GM12878 (cell line): ENCODE measurements around the gene KDELR1. TPM values are rescaled to one million over a fixed set of nuclear protein-coding genes. Genes with fewer than 3 reads are reported as not detected.
A peak's percentile ranks its signal among the peaks of the same experiment; 100 is the strongest.

Source experiments
- ATAC-seq: fragments of 200-7000 bp; cut with Tn5 transposase; 3 replicates; pipeline ENCODE4 v1.9.1; 2020; ENCODE audit warnings: mild to moderate bottlenecking, moderate library complexity
- BruUV-seq: library from RNA; stranded (reverse); fragments of 400-500 nt; replicated peaks from 2 replicates; lab custom pipeline; 2021; lab: Mats Ljungman, UMichigan
- CTCF ChIA-PET: fragments of 300-600 bp; sonication (Branson Sonifier 250); formaldehyde crosslinking; extraction: SDS; loops from one replicate; lab custom pipeline; 2021; ENCODE audit warnings: inconsistent platforms; lab: Yijun Ruan, JAX
- POLR2A ChIA-PET: fragments of 350-600 bp; formaldehyde crosslinking; extraction: SDS; loops from one replicate; lab custom pipeline; 2021; ENCODE audit warnings: inconsistent platforms; lab: Charles Lee
- RAD21 ChIA-PET: fragments of 300-600 bp; sonication (Branson Sonifier 250); formaldehyde crosslinking; loops from one replicate; lab custom pipeline; 2023; ENCODE audit warnings: antibody characterized with exemption; ENCODE audit not compliant: unreplicated experiment; lab: Charles Lee
- SMC1A ChIA-PET: fragments of 300-600 bp; sonication (Branson Sonifier 250); formaldehyde crosslinking; loops from one replicate; lab custom pipeline; 2023; ENCODE audit not compliant: unreplicated experiment, uncharacterized antibody; lab: Charles Lee
- DNase-seq: peaks from one replicate; pipeline ENCODE4 v3.0.0-alpha.2; 2011; ENCODE audit warnings: low read depth, low spot score
- FAIRE-seq: peaks from 3 replicates; lab custom pipeline; 2011; peaks lifted over from hg19 to GRCh38; lab: Jason Lieb, UNC
- H2AFZ ChIP-seq: 2 replicates; pipeline ENCODE4 v1.6.0; 2011; ENCODE audit warnings: low read depth, low read length, control low read depth; ENCODE audit not compliant: control insufficient read depth
- H3K27ac ChIP-seq: 2 replicates; pipeline ENCODE4 v1.5.1; 2011; ENCODE audit warnings: control low read depth; ENCODE audit not compliant: control insufficient read depth, insufficient read depth
- H3K27me3 ChIP-seq, 2 experiments: replicated peaks in 1 of 2; 2 replicates each; pipeline versions ENCODE4 v1.6.0 to v1.6.1; 2011; ENCODE audit warnings: low read length in 1 of 2; ENCODE audit not compliant: control insufficient read depth in 2 of 2, insufficient read depth in 2 of 2
- H3K36me3 ChIP-seq, 2 experiments: 2 replicates each; pipeline ENCODE4 v1.5.1; 2011; ENCODE audit warnings: low read length in 1 of 2; ENCODE audit not compliant: control insufficient read depth in 2 of 2, insufficient read depth in 2 of 2
- H3K4me1 ChIP-seq: 2 replicates; pipeline ENCODE4 v1.6.1; 2011; ENCODE audit warnings: mild to moderate bottlenecking, low read length, moderate library complexity, mixed read lengths; ENCODE audit not compliant: control insufficient read depth, insufficient read depth
- H3K4me2 ChIP-seq: 2 replicates; pipeline ENCODE4 v1.6.0; 2011; ENCODE audit warnings: control low read depth; ENCODE audit not compliant: control insufficient read depth, insufficient read depth
- H3K4me3 ChIP-seq: fragments of 200-600 bp; sonication (generic); 2 replicates; pipeline ENCODE4 v1.5.1; 2016
- H3K79me2 ChIP-seq: 2 replicates; pipeline ENCODE4 v1.6.0; 2011; ENCODE audit warnings: low read length; ENCODE audit not compliant: control insufficient read depth, insufficient read depth
- H3K9ac ChIP-seq: 2 replicates; pipeline ENCODE4 v1.8.0; 2011; ENCODE audit warnings: low read length, control low read depth, mixed read lengths; ENCODE audit not compliant: control insufficient read depth, insufficient read depth
- H3K9me3 ChIP-seq: replicated peaks from 3 replicates; pipeline ENCODE4 v1.5.1; 2011; ENCODE audit warnings: mild to moderate bottlenecking, low read length; ENCODE audit not compliant: control insufficient read depth, insufficient read depth
- H4K20me1 ChIP-seq: 2 replicates; pipeline ENCODE4 v1.6.0; 2011; ENCODE audit not compliant: control insufficient read depth, insufficient read depth
- ETV6 ChIP-seq, 2 experiments: fragments of 450-650 bp in 1 of 2; IDR thresholded peaks in 1 of 2; conservative IDR thresholded peaks in 1 of 2; 2 replicates each; pipeline ENCODE4 v1.6.1; 2014; ENCODE audit warnings: antibody characterized with exemption in 1 of 2, borderline replicate concordance in 1 of 2, low read depth in 1 of 2, mild to moderate bottlenecking in 1 of 2, moderate library complexity in 1 of 2
- HCFC1 ChIP-seq: fragments of 150-350 bp; IDR thresholded peaks from 2 replicates; pipeline ENCODE4 v1.6.1; 2014; ENCODE audit warnings: low read length
- LARP7 ChIP-seq: fragments of 450-650 bp; IDR thresholded peaks from 2 replicates; pipeline ENCODE4 v1.6.1; 2017; ENCODE audit warnings: mild to moderate bottlenecking
- NFXL1 ChIP-seq: fragments of 450-650 bp; IDR thresholded peaks from 2 replicates; pipeline ENCODE4 v1.6.1; 2017; ENCODE audit warnings: antibody characterized with exemption, mild to moderate bottlenecking, borderline replicate concordance
- NR2F1 ChIP-seq: fragments of 450-650 bp; conservative IDR thresholded peaks from 2 replicates; pipeline ENCODE4 v1.6.1; 2017; ENCODE audit warnings: mild to moderate bottlenecking
- PRDM15 ChIP-seq: fragments of 450-650 bp; formaldehyde crosslinking; IDR thresholded peaks from 2 replicates; pipeline ENCODE4 v1.4.0; 2020; ENCODE audit warnings: mild to moderate bottlenecking, moderate library complexity
- RAD21 ChIP-seq: IDR thresholded peaks from 2 replicates; pipeline ENCODE4 v1.6.1; 2011; ENCODE audit warnings: mild to moderate bottlenecking, low read depth, low read length, moderate library complexity; ENCODE audit not compliant: insufficient read depth
- RBBP5 ChIP-seq: fragments of 200-600 bp; sonication (generic); conservative IDR thresholded peaks from 2 replicates; pipeline ENCODE4 v1.6.1; 2016
- STAT1 ChIP-seq: fragments of 450-650 bp; conservative IDR thresholded peaks from 2 replicates; pipeline ENCODE4 v1.6.1; 2014; ENCODE audit warnings: antibody characterized with exemption, mild to moderate bottlenecking
- TCF7 ChIP-seq: IDR thresholded peaks from 2 replicates; pipeline ENCODE4 v1.6.1; 2014; ENCODE audit warnings: antibody characterized with exemption, borderline replicate concordance
- WGBS: methylation state at CpG from one replicate; pipeline ENCODE4 v1.1.6; 2016; ENCODE audit warnings: low lambda C conversion rate; ENCODE audit not compliant: insufficient replicate concordance, insufficient coverage; ENCODE audit errors: missing lambda C conversion rate; 5-methylcytosine and 5-hydroxymethylcytosine counted together
- in situ Hi-C: fragments of 300-500 bp; cut with MboI; formaldehyde crosslinking; loops from 9 replicates; pipeline ENCODE4 v1.14.3; 2018; ENCODE audit warnings: mixed read lengths
- intact Hi-C: fragments of 100-400 bp; cut with micrococcal nuclease; formaldehyde crosslinking; loops from one replicate; pipeline ENCODE4 v1.14.2; 2022; ENCODE audit not compliant: unreplicated experiment
- polyA plus RNA-seq, 11 experiments: library from polyadenylated mRNA; depleted of rRNA in 4 of 11; unstranded in 6 of 11; stranded (reverse) in 5 of 11; fragments of >200 nt; fragmentation: Nextera tagmentation in 4 of 11; fragmentation: Illumina TruSeq in 1 of 11; extraction: Ambion mirVana in 4 of 11; extraction: Trizol in 1 of 11; gene quantifications; 1 replicate in 1 of 11; 2 replicates in 10 of 11; pipeline versions ENCODE4 v1.2.1 to v1.2.3, GENCODE V29; 2011 to 2016; ENCODE audit warnings: inconsistent platforms in 2 of 11, missing spikeins in 2 of 11, low read depth in 1 of 11
- total RNA-seq, 4 experiments: library from RNA; depleted of rRNA in 3 of 4; stranded (reverse); fragments of >200 nt in 3 of 4; fragmentation: Illumina TruSeq in 1 of 4; extraction: Trizol in 1 of 4; gene quantifications; 2 replicates each; pipeline versions ENCODE4 v1.2.1 to v1.2.3, GENCODE V29; 2013 to 2021

The KDELR1 gene
- total and polyA plus RNA-seq, 10 of the 15 experiments (the other 5 are each of a cell fraction or from before 2014, with no cell fraction given), result 2.3 to 71.0 (median 45.2) TPM

GRCh38 chr19:48415395-48415794 lies 24.0 kb upstream of the KDELR1 start:
- ChIA-PET RAD21 (no interaction called here), POLR2A (no interaction called here), SMC1A (no interaction called here), CTCF (interaction anchor here (1.2 kb wide), 1 partner anchor 24 kb away, joined by 3 read pairs; the partner anchor contains the start of gene KDELR1)
- Histone ChIP-seq H3K4me2 (0 out of 2 replicates have a peak overlapping the region, but pooled peaks have one; percentile 24), H3K27ac (no peak overlapping the region), H2AFZ (no peak overlapping the region), H3K4me1 (peaks cover 8% of the 10 kb centered on the region), H3K9me3 (no peaks in the 10 kb centered on the region), H3K79me2 (no peaks in the 10 kb centered on the region), H4K20me1 (no peaks in the 10 kb centered on the region), H3K36me3 (no peaks in the 10 kb centered on the region), H3K27me3 (no peaks in the 10 kb centered on the region; a peak in 1 of 4 replicates), H3K9ac (no peak overlapping the region), H3K4me3 (no peak overlapping the region)
- intact Hi-C loops, result no loop called here
- TF ChIP-seq PRDM15 (CRISPR knock-in tag) (no peak), NR2F1 (no peak), LARP7 (no peak), TCF7 (no peak), NFXL1 (no peak), HCFC1 (no peak), RAD21 (no peak), ETV6 (conservative IDR thresholded peaks at IDR 0.05 in 1 of 2, IDR thresholded peaks at IDR 0.05 in 1 of 2; ENCODE audit: borderline replicate concordance in 1 of 2, low read depth in 1 of 2) (no peak), RBBP5 (no peak), STAT1 (no peak)
- 10% methylated on average over 9 of the region's 14 CpGs for WGBS
- DNase-seq (no peak), FAIRE-seq (peak; percentile 75), ATAC-seq (peak; percentile 73)
- in situ Hi-C loops, result no loop called here
- no TSS peak for BruUV-seq
